GM20000 (cell line): ENCODE data around the gene HBM.
"Not testable (repeated sequence)": the region's sequence is repeated elsewhere in the genome, so short reads cannot be mapped to it uniquely, and the experiment has no call there.

Source experiments
- DNase-seq: peaks from one replicate; pipeline ENCODE4 v3.0.0; 2012; ENCODE audit warnings: low spot score
- TF ChIP-seq, protein P1 (sequence below): IDR thresholded peaks from 2 replicates; pipeline ENCODE4 v1.5.1; 2012; ENCODE audit warnings: mild to moderate bottlenecking, control low read depth; ENCODE audit errors: extremely low read depth, missing control alignments

The HBM gene

DNA sequence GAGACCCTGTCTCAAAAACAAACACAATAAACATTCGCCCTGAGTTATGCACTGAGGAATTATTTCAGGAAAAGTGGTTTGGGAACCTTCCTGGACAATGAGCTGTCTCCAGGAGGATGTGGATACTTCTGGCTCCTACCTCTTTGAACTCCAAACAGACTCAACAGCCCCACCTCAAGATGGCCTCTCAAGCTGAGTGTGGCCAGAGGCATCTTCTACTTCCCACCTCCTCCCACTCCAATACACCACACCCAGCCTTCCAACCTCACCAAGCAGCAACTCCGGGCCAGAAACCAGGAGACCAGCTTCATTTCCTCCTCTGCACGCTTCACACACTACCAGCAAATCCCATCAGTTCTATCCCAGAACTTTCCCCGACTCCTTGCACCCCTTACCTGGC, 26.1 kb downstream of the HBM start:
- TF ChIP-seq, protein P1, sequence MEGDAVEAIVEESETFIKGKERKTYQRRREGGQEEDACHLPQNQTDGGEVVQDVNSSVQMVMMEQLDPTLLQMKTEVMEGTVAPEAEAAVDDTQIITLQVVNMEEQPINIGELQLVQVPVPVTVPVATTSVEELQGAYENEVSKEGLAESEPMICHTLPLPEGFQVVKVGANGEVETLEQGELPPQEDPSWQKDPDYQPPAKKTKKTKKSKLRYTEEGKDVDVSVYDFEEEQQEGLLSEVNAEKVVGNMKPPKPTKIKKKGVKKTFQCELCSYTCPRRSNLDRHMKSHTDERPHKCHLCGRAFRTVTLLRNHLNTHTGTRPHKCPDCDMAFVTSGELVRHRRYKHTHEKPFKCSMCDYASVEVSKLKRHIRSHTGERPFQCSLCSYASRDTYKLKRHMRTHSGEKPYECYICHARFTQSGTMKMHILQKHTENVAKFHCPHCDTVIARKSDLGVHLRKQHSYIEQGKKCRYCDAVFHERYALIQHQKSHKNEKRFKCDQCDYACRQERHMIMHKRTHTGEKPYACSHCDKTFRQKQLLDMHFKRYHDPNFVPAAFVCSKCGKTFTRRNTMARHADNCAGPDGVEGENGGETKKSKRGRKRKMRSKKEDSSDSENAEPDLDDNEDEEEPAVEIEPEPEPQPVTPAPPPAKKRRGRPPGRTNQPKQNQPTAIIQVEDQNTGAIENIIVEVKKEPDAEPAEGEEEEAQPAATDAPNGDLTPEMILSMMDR: no peak
- no peak for DNase-seq

DNA sequence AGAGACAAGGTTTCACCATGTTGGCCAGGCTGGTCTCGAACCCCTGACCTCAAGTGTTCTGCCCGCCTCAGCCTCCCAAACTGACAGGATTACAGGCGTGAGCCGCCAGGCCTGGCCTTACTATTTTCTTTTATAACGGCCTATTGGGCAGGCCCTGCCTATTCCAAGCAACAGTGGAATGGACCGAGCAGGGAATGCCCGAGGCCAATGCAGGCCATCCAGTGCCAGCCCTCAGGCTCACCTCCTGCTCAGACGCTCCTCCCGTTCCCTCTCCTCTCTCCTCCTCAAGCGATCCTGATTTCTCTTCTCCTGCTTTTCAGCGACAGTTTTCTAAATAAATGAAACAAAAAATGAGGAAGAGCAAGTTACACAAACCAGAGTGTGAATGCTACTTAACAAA, 26.9 kb downstream of the HBM start:
- DNase-seq: no peak
- TF ChIP-seq, protein P1: no peak

DNA sequence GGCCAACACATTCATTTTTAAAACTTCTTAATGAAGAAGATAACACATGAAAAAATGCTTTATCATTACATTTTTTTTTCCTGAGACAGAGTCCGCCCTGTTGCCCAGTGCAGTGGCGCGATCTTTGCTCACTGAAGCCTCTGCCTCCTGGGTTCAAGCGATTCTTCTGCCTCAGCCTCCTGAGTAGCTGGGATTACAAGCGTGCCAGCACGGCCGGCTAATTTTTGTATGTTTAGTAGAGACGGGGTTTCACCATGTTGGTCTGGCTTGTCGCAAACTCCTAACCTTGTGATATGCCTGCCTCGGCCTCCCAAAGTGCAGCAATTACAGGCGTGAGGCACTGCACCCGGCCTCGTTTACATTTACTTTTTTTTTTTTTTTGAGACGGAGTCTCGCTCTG, 27.7 kb downstream of the HBM start:
- no peak for DNase-seq
- TF ChIP-seq, protein P1: no peak

DNA sequence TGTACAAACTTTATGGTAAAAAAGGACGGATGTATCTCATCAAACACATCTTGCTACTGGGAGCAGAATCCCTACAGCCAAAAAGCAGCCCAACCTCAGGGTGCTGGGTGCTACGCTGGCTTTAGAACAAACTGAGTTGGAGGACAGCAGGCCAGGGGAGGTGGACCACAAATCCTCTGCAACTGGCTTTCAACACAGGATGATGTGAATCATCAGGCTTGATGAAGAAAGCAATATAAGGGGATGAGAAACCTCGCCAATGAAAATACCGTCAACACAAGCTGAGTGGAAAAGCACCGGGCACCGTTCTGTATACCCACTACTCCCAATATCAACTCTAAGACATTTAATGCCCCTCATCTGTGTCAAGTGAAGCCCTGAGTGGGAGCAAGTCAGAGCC, 28.7 kb downstream of the HBM start:
- DNase-seq: no peak
- TF ChIP-seq, protein P1: no peak

DNA sequence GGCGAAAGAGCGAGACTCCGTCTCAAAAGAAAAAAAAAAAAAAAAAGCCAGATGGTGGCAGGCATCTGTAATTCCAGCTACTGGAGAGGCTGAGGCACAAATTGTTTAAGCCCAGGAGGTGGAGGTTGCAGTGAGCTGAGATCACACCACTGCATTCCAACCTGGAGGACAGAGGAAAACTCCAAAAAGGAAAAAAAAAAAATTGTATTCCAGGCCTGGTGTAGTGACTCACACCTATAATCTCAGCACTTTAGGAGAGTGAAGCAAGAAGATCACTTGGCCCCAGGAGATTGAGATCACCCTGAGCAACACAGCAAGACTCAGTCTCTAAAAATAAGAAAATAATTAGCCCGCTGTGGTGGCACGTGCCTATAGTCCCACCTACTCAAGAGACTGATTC, 34.6 kb downstream of the HBM start:
- TF ChIP-seq, protein P1: no peak
- DNase-seq: no peak

DNA sequence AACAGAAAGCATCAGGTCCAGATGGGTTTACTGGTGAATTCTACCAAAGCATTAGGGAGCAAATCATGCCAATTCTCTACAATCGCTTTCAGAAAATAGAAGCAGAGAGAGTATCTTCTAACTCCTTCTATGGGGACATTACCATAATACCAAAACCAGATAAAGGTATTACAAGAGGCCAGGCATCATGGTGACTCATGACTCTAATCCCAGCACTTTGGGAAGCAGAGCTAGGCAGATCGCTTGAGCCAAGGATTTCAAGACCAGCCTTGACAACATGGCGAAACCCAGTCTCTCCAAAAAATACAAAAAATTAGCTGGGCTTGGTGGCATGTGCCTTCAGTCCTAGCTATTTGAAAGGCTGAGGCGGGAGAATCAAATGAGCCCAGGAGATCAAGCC, 37.5 kb downstream of the HBM start:
- TF ChIP-seq, protein P1: no peak

DNA sequence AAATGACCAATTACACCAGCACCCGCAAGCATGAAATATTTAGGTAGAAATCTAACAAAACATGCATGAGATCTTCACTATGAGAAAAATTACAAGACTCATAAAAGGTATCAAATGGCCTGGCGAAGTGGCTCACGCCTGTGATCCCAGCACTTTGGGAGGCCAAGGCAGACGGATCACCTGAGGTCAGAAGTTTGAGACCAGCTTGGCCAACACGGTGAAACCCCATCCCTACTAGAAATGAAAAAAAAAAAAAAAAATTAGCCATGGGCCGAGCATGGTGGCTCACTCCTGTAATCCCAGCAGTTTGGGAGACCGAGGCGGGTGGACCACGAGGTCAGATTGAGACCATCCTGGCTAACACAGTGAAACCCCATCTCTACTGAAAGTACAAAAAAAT, 38.3 kb downstream of the HBM start:
- DNase-seq: not testable (repeated sequence)

More for the DNA sequence above, 37.5 kb downstream of the HBM start:
- no peak for DNase-seq

DNA sequence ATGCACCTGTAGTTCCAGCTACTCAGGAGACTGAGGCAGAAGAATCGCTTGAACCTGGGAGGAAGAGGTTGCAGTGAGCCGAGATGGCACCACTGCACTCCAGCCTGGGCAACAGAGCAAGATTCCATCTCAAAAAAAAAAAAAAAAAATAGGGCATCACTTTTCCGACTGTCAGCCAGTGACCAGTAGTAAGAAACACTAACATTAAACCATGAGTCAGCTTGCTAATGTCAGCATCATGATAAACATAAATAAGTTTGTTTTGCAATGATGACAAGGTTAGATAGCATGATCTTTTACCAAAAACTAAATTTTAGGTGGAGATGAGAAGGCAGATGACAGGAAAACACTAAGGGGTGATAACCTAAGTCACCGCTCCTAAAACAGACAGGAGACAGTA, 43.6 kb downstream of the HBM start:
- not testable (repeated sequence) for DNase-seq

DNA sequence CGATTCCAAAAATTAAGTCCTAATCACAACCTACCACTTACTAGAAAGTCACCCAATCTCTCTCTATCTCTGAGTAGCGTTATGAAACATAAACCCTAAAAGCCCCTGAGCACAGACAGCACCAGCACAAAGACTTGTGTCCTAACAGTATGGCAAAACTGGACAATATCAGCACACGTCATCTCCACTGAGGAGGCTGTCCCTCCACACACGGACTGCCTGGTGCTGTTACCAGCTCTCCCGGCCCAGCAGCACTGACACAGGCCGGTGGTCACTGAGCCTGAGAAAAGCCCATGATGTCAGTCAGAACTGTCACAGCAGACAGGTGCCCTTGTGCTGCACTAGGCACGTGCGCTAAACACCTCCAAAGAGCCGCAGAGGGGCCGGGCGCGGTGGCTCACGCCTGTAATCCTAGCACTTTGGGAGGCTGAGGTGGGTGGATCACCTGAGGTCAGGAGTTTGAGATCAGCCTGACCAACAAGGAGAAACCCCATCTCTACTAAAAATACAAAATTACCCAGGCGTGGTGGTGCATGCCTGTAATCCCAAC, 45.9 kb downstream of the HBM start:
- DNase-seq: not testable (repeated sequence)
